Endothelial cell of umbilical vein (primary cell): ENCODE results near the gene FOXD2. TPM values are rescaled to one million over a fixed set of nuclear protein-coding genes. Genes with fewer than 3 reads are reported as not detected.

Experiments used
- BruUV-seq: library from RNA; stranded (reverse); fragments of 400-500 nt; replicated peaks from 2 replicates; lab custom pipeline; 2021; lab: Mats Ljungman, UMichigan
- CTCF ChIA-PET: fragments of 300-600, 350-600 bp; sonication (Branson Sonifier 250); formaldehyde crosslinking; loops from one replicate; lab custom pipeline; 2021; ENCODE audit warnings: antibody characterized with exemption, inconsistent platforms; lab: Charles Lee
- POLR2A ChIA-PET: fragments of 300-600, 350-600 bp; sonication (Branson Sonifier 250); formaldehyde crosslinking; loops from one replicate; lab custom pipeline; 2021; ENCODE audit warnings: antibody characterized with exemption, inconsistent platforms; lab: Charles Lee
- DNase-seq: peaks from one replicate; pipeline ENCODE4 v3.0.0-alpha.2; 2011; ENCODE audit warnings: low read depth, low spot score
- FAIRE-seq: peaks from 2 replicates; lab custom pipeline; 2011; peaks lifted over from hg19 to GRCh38; lab: Jason Lieb, UNC
- H2AFZ ChIP-seq: 2 replicates; pipeline ENCODE4 v1.6.0; 2012; ENCODE audit warnings: low read depth, low read length, control low read depth, inconsistent platforms
- H3K27ac ChIP-seq: 2 replicates; pipeline ENCODE4 v1.5.1; 2011; ENCODE audit warnings: low read depth, mild to moderate bottlenecking, control low read depth, low read length, moderate library complexity; ENCODE audit not compliant: insufficient read depth
- H3K27me3 ChIP-seq, 2 experiments: 2 replicates each; pipeline versions ENCODE4 v1.6.0 to v1.6.1; 2011; ENCODE audit warnings: low read length in 2 of 2, mixed read lengths in 1 of 2; ENCODE audit not compliant: control insufficient read depth in 2 of 2, insufficient read depth in 2 of 2
- H3K36me3 ChIP-seq, 2 experiments: 2 replicates in 1 of 2; 3 replicates in 1 of 2; pipeline ENCODE4 v1.5.1; 2011; ENCODE audit warnings: low read length in 2 of 2, mild to moderate bottlenecking in 1 of 2, moderate library complexity in 1 of 2; ENCODE audit not compliant: control insufficient read depth in 2 of 2, insufficient read depth in 2 of 2; ENCODE audit errors: extremely low read depth in 1 of 2
- H3K4me1 ChIP-seq: 3 replicates; pipeline ENCODE4 v1.5.1; 2011; ENCODE audit warnings: mild to moderate bottlenecking, low read length; ENCODE audit not compliant: control insufficient read depth, insufficient read depth; ENCODE audit errors: extremely low read depth
- H3K4me2 ChIP-seq: 2 replicates; pipeline ENCODE4 v1.6.1; 2011; ENCODE audit warnings: low read length, control low read depth, mixed read lengths; ENCODE audit not compliant: insufficient read depth
- H3K4me3 ChIP-seq, 3 experiments: fragments of 200-600 bp in 1 of 3; sonication (generic), shearing (Covaris generic) in 1 of 3; replicated peaks in 1 of 3; 2 replicates each; pipeline ENCODE4 v1.5.1; 2011 to 2016; ENCODE audit warnings: control low read depth in 3 of 3, low read length in 3 of 3, mild to moderate bottlenecking in 2 of 3, inconsistent platforms in 1 of 3, low read depth in 1 of 3, moderate library complexity in 1 of 3; ENCODE audit not compliant: insufficient read depth in 1 of 3
- H3K79me2 ChIP-seq: 2 replicates; pipeline ENCODE4 v1.6.0; 2012; ENCODE audit warnings: low read length, inconsistent platforms; ENCODE audit not compliant: control insufficient read depth, insufficient read depth
- H3K9ac ChIP-seq: replicated peaks from 2 replicates; pipeline ENCODE3; 2011; ENCODE audit warnings: low read length, control low read depth; ENCODE audit not compliant: insufficient read depth; ENCODE audit errors: extremely low read depth
- H3K9me1 ChIP-seq: replicated peaks from 3 replicates; pipeline ENCODE4 v1.6.0; 2011; ENCODE audit warnings: mild to moderate bottlenecking, low read length; ENCODE audit not compliant: control insufficient read depth, insufficient read depth; ENCODE audit errors: extremely low read depth
- H3K9me3 ChIP-seq: replicated peaks from 2 replicates; pipeline ENCODE4 v1.5.1; 2012; ENCODE audit warnings: low read length, inconsistent platforms; ENCODE audit not compliant: control insufficient read depth, insufficient read depth
- H4K20me1 ChIP-seq: replicated peaks from 2 replicates; pipeline ENCODE3; 2011; ENCODE audit warnings: mild to moderate bottlenecking, low read length; ENCODE audit not compliant: control insufficient read depth, insufficient read depth; ENCODE audit errors: extremely low read depth
- EZH2 ChIP-seq: IDR thresholded peaks from 2 replicates; pipeline ENCODE4 v1.6.1; 2012; ENCODE audit warnings: borderline replicate concordance, low read depth, mild to moderate bottlenecking, moderate library complexity, low read length, inconsistent platforms; ENCODE audit not compliant: severe bottlenecking
- FOS ChIP-seq: IDR thresholded peaks from 2 replicates; pipeline ENCODE4 v1.6.1; 2011; ENCODE audit warnings: mild to moderate bottlenecking, low read length, moderate library complexity, borderline replicate concordance; ENCODE audit not compliant: insufficient read depth
- GATA2 ChIP-seq: IDR thresholded peaks from 2 replicates; pipeline ENCODE4 v1.7.0; 2011; ENCODE audit warnings: low read depth, mild to moderate bottlenecking, moderate library complexity, mixed read lengths, low read length; ENCODE audit not compliant: insufficient read length, insufficient read depth
- JUN ChIP-seq: IDR thresholded peaks from 2 replicates; pipeline ENCODE4 v1.6.1; 2011; ENCODE audit warnings: borderline replicate concordance, low read depth; ENCODE audit not compliant: insufficient read length, insufficient read depth
- MYC ChIP-seq: IDR thresholded peaks from one replicate; pipeline ENCODE4 v1.6.1; 2011; ENCODE audit warnings: mild to moderate bottlenecking, low read depth, low read length
- POLR2A ChIP-seq: IDR thresholded peaks from 2 replicates; pipeline ENCODE4 v1.6.1; 2012; ENCODE audit warnings: low read depth, mild to moderate bottlenecking, control low read depth, low read length
- POLR2AphosphoS5 ChIP-seq: IDR thresholded peaks from 2 replicates; pipeline ENCODE4 v1.6.1; 2012; ENCODE audit warnings: low read depth, mild to moderate bottlenecking, control low read depth, low read length, moderate library complexity; ENCODE audit not compliant: insufficient read depth
- dilution Hi-C: fragments of 300-500 bp; cut with MboI; formaldehyde crosslinking; loops from one replicate; pipeline ENCODE4 v1.15.0; 2019; ENCODE audit warnings: low sequenced_read_pairs; ENCODE audit not compliant: extremely low pct_ligation_motif_present
- intact Hi-C: fragments of 100-400 bp; cut with micrococcal nuclease; formaldehyde crosslinking; loops from one replicate; pipeline ENCODE4 v1.10.0; 2022
- polyA plus RNA-seq, 4 experiments: library from polyadenylated mRNA; depleted of rRNA in 3 of 4; stranded (reverse) in 3 of 4; unstranded in 1 of 4; fragments of >200 nt; gene quantifications; 2 replicates each; pipeline versions ENCODE4 v1.2.1 to v1.2.3, GENCODE V29; 2011 to 2012; ENCODE audit warnings: missing spikeins in 1 of 4
- total RNA-seq: library from RNA; stranded (reverse); gene quantifications from 2 replicates; pipeline ENCODE4 v1.2.3, GENCODE V29; 2021
- TF ChIP-seq, protein P1 (sequence below): IDR thresholded peaks from 2 replicates; pipeline ENCODE4 v1.6.1; 2011; ENCODE audit not compliant: insufficient read depth, insufficient read length
- TF ChIP-seq, protein P2 (sequence below), 2 donors: IDR thresholded peaks; 1 replicate in 1 of 2; 2 replicates in 1 of 2; pipeline ENCODE4 v1.5.1; 2011; ENCODE audit warnings: low read length in 2 of 2, mild to moderate bottlenecking in 2 of 2, moderate library complexity in 2 of 2, control low read depth in 1 of 2, inconsistent platforms in 1 of 2, low read depth in 1 of 2; ENCODE audit not compliant: insufficient read depth in 1 of 2; ENCODE audit errors: extremely low read depth in 1 of 2

The FOXD2 gene
- total and polyA plus RNA-seq, 2 donors (not counting 3 experiments of a cell fraction or from before 2014, with no cell fraction given), result 0.01 to 0.09 TPM

DNA sequence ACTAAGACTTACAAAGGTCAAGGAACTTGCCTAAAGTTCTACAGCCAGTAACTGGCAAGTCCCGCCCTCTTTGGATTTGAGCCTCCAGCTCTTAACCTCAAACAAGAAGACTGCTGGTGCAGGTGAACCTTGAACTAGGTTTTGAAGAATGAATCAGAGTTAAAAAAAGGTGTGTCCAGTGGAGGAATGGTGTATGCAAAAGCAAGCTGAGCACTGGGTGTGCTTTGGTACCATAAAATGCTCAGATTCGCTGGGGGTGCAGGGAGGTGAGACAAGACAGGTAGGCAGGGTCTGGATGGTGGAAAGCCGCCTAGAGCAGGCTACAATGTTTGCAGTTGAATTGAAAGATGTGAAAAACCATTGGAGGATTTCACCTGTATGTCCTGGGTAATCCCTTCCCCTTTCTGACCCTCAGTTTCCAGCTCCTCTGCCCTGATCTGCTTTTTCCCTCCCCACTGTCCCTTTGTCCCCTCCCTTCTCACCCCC, 39.8 kb downstream of the FOXD2 start:
- DNase-seq (no peak), FAIRE-seq (no peak)
- Histone ChIP-seq H3K27me3 (peaks cover 0 to 3% of the 10 kb centered on the region in 2 experiments), H3K4me1 (no peaks in the 10 kb centered on the region), H2AFZ (no peak overlapping the region), H3K9me3 (no peaks in the 10 kb centered on the region), H3K4me2 (no peak overlapping the region), H3K79me2 (no peaks in the 10 kb centered on the region), H3K36me3 (no peaks in the 10 kb centered on the region), H3K4me3 (no peak overlapping the region), H4K20me1 (no peaks in the 10 kb centered on the region), H3K9ac (no peak overlapping the region), H3K27ac (no peak overlapping the region), H3K9me1 (no peaks in the 10 kb centered on the region)
- dilution Hi-C loops (no loop called here), intact Hi-C loops (no loop called here)
- TF ChIP-seq POLR2A, result no peak
- TF ChIP-seq EZH2, result no peak
- TF ChIP-seq, protein P1, sequence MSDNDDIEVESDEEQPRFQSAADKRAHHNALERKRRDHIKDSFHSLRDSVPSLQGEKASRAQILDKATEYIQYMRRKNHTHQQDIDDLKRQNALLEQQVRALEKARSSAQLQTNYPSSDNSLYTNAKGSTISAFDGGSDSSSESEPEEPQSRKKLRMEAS, result no peak
- TF ChIP-seq MYC, result no peak
- TF ChIP-seq POLR2AphosphoS5, result no peak
- no peak for TF ChIP-seq JUN
- TF ChIP-seq, protein P2, sequence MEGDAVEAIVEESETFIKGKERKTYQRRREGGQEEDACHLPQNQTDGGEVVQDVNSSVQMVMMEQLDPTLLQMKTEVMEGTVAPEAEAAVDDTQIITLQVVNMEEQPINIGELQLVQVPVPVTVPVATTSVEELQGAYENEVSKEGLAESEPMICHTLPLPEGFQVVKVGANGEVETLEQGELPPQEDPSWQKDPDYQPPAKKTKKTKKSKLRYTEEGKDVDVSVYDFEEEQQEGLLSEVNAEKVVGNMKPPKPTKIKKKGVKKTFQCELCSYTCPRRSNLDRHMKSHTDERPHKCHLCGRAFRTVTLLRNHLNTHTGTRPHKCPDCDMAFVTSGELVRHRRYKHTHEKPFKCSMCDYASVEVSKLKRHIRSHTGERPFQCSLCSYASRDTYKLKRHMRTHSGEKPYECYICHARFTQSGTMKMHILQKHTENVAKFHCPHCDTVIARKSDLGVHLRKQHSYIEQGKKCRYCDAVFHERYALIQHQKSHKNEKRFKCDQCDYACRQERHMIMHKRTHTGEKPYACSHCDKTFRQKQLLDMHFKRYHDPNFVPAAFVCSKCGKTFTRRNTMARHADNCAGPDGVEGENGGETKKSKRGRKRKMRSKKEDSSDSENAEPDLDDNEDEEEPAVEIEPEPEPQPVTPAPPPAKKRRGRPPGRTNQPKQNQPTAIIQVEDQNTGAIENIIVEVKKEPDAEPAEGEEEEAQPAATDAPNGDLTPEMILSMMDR (IDR thresholded peaks at IDR 0.05; ENCODE audit: extremely low read depth in 1 of 2, insufficient read depth in 1 of 2, low read depth in 1 of 2, low read length in 2 of 2), result no peak
- TF ChIP-seq FOS, result no peak
- no peak for TF ChIP-seq GATA2
- ChIA-PET POLR2A (no interaction called here), CTCF (no interaction called here)
- BruUV-seq, result no TSS peak
